A549 (cell line): ENCODE results near the gene ZCWPW1. TPM values are rescaled to one million over a fixed set of nuclear protein-coding genes. Genes with fewer than 3 reads are reported as not detected.
A peak's percentile ranks its signal among the peaks of the same experiment; 100 is the strongest.

ENCODE experiments used
- ATAC-seq, 2 experiments: fragments of 200-7000 bp in 1 of 2; fragments of >200 bp in 1 of 2; cut with Nextera tagmentation in 1 of 2; cut with Tn5 transposase in 1 of 2; 3 replicates each; pipeline versions ENCODE4 v1.8.0 to v1.9.1; 2018 to 2020; ENCODE audit warnings: mild to moderate bottlenecking in 1 of 2, moderate library complexity in 1 of 2
- CTCF ChIA-PET: fragments of 300-600 bp; sonication (Branson Sonifier 250); formaldehyde crosslinking; extraction: SDS; loops from one replicate; lab custom pipeline; 2021; ENCODE audit warnings: antibody characterized with exemption, inconsistent platforms; lab: Yijun Ruan, JAX
- POLR2A ChIA-PET: fragments of 350-600 bp; formaldehyde crosslinking; extraction: SDS; loops from one replicate; lab custom pipeline; 2021; ENCODE audit warnings: antibody characterized with exemption, inconsistent platforms; lab: Yijun Ruan, JAX
- DNase-seq, 2 experiments: peaks; one replicate each; pipeline versions ENCODE4 v3.0.0 to v3.0.0-alpha.2; 2011 to 2016; ENCODE audit warnings: low read depth in 1 of 2, low spot score in 1 of 2
- FAIRE-seq: peaks from 2 replicates; lab custom pipeline; 2011; peaks lifted over from hg19 to GRCh38; lab: Jason Lieb, UNC
- H3K27ac ChIP-seq, 2 experiments: fragments of >200 bp; sonication (Bioruptor Twin); formaldehyde crosslinking; 3 replicates each; pipeline ENCODE4 v1.5.1; 2016 to 2017
- H3K4me1 ChIP-seq: fragments of >200 bp; sonication (Bioruptor Twin); formaldehyde crosslinking; 3 replicates; pipeline ENCODE4 v1.6.1; 2016
- H3K4me2 ChIP-seq: fragments of >200 bp; sonication (Bioruptor Twin); formaldehyde crosslinking; 3 replicates; pipeline ENCODE4 v1.6.1; 2016
- H3K4me3 ChIP-seq: fragments of >200 bp; sonication (Bioruptor Twin); formaldehyde crosslinking; 3 replicates; pipeline ENCODE4 v1.5.1; 2016
- H3K9me3 ChIP-seq: fragments of >200 bp; sonication (Bioruptor Twin); formaldehyde crosslinking; 3 replicates; pipeline ENCODE4 v1.6.1; 2016
- BCL3 ChIP-seq: fragments of >200 bp; sonication (Bioruptor Twin); formaldehyde crosslinking; IDR thresholded peaks from 3 replicates; pipeline ENCODE4 v1.6.1; 2016
- CHD2 ChIP-seq: fragments of 150-350 bp; IDR thresholded peaks from 2 replicates; pipeline ENCODE4 v1.6.1; 2014; ENCODE audit warnings: low read length; ENCODE audit not compliant: partially characterized antibody
- CTCF ChIP-seq: fragments of >200 bp; sonication (Bioruptor Twin); formaldehyde crosslinking; IDR thresholded peaks from 3 replicates; pipeline ENCODE4 v1.5.1; 2016
- EHF ChIP-seq: fragments of 250-450 bp; sonication (Bioruptor Pico); IDR thresholded peaks from 2 replicates; pipeline ENCODE4 v1.5.0; 2020; ENCODE audit warnings: mild to moderate bottlenecking
- ESRRA ChIP-seq: fragments of 150-350 bp; IDR thresholded peaks from 2 replicates; pipeline ENCODE4 v1.6.1; 2014; ENCODE audit warnings: mild to moderate bottlenecking, low read length, borderline replicate concordance
- FOSL2 ChIP-seq, 2 experiments: fragments of 450-650 bp in 1 of 2; fragments of >200 bp in 1 of 2; sonication (Bioruptor Twin) in 1 of 2; formaldehyde crosslinking; IDR thresholded peaks; 2 replicates each; pipeline versions ENCODE4 v1.5.0 to v1.6.1; 2016 to 2020; ENCODE audit warnings: mild to moderate bottlenecking in 1 of 2, moderate library complexity in 1 of 2
- JUN ChIP-seq, 2 experiments: fragments of >200 bp; sonication (Bioruptor Twin); formaldehyde crosslinking; IDR thresholded peaks; 2 replicates in 1 of 2; 3 replicates in 1 of 2; pipeline ENCODE4 v1.6.1; 2016 to 2017
- MAFK ChIP-seq: fragments of 450-650 bp; IDR thresholded peaks from 2 replicates; pipeline ENCODE4 v1.6.1; 2014; ENCODE audit not compliant: partially characterized antibody
- MYC ChIP-seq: IDR thresholded peaks from 2 replicates; pipeline ENCODE4 v1.6.1; 2012; ENCODE audit warnings: mild to moderate bottlenecking, inconsistent platforms, low read length, improper control_type of control experiment, borderline replicate concordance
- NFE2L2 ChIP-seq: fragments of 150-350 bp; conservative IDR thresholded peaks from 2 replicates; pipeline ENCODE4 v1.6.1; 2014; ENCODE audit warnings: low read length
- NPAS2 ChIP-seq: fragments of 250-450 bp; sonication (Bioruptor Pico); IDR thresholded peaks from 2 replicates; pipeline ENCODE4 v1.8.0; 2022; ENCODE audit warnings: mild to moderate bottlenecking, moderate library complexity, borderline replicate concordance
- NR3C1 ChIP-seq: fragments of >200 bp; sonication (Bioruptor Twin); formaldehyde crosslinking; IDR thresholded peaks from 3 replicates; pipeline ENCODE4 v1.6.1; 2017
- RAD21 ChIP-seq, 2 experiments: fragments of >200 bp in 1 of 2; sonication (Bioruptor Twin) in 1 of 2; formaldehyde crosslinking in 1 of 2; IDR thresholded peaks in 1 of 2; conservative IDR thresholded peaks in 1 of 2; 2 replicates in 1 of 2; 3 replicates in 1 of 2; pipeline ENCODE4 v1.6.1; 2012 to 2018; ENCODE audit warnings: inconsistent platforms in 1 of 2
- RARB ChIP-seq: fragments of 250-450 bp; sonication (Bioruptor Pico); IDR thresholded peaks from 2 replicates; pipeline ENCODE4 v1.8.0; 2021; ENCODE audit warnings: mild to moderate bottlenecking, moderate library complexity
- RCOR1 ChIP-seq: fragments of 150-350 bp; IDR thresholded peaks from 2 replicates; pipeline ENCODE4 v1.6.1; 2014; ENCODE audit warnings: antibody characterized with exemption, low read length, low read depth
- TP53 ChIP-seq: fragments of 250-450 bp; sonication (Bioruptor Pico); IDR thresholded peaks from 2 replicates; pipeline ENCODE4 v1.5.0; 2021; ENCODE audit warnings: mild to moderate bottlenecking, moderate library complexity
- ZC3H11A ChIP-seq: fragments of 450-650 bp; IDR thresholded peaks from 2 replicates; pipeline ENCODE4 v1.6.1; 2014; ENCODE audit warnings: antibody characterized with exemption, mild to moderate bottlenecking
- ZSCAN20 ChIP-seq: fragments of 250-450 bp; sonication (Bioruptor Pico); IDR thresholded peaks from 2 replicates; pipeline ENCODE4 v1.8.0; 2022; ENCODE audit warnings: mild to moderate bottlenecking, moderate library complexity
- WGBS: methylation state at CpG from one replicate; pipeline ENCODE4 v1.1.6; 2017; ENCODE audit errors: missing lambda C conversion rate; 5-methylcytosine and 5-hydroxymethylcytosine counted together
- polyA plus RNA-seq, 4 experiments: library from polyadenylated mRNA; depleted of rRNA in 3 of 4; stranded (reverse); fragments of >200 nt; fragmentation: RNase III in 1 of 4; extraction: RNeasy Plus Mini Kit Qiagen cat#74134 plus additional on column Dnase treatment in 1 of 4; gene quantifications; 2 replicates in 3 of 4; 3 replicates in 1 of 4; pipeline ENCODE4 v1.2.3, GENCODE V29; 2011 to 2017
- TF ChIP-seq, protein P1 (sequence below): fragments of 200-600 bp; sonication (generic); IDR thresholded peaks from 2 replicates; pipeline ENCODE4 v1.6.1; 2016; ENCODE audit warnings: antibody characterized with exemption, mild to moderate bottlenecking, moderate library complexity

The ZCWPW1 gene
- polyA plus RNA-seq, 2 of the 4 experiments (the other 2 are of a cell fraction): 2.0 to 4.2 TPM

- TF ChIP-seq, protein P1, sequence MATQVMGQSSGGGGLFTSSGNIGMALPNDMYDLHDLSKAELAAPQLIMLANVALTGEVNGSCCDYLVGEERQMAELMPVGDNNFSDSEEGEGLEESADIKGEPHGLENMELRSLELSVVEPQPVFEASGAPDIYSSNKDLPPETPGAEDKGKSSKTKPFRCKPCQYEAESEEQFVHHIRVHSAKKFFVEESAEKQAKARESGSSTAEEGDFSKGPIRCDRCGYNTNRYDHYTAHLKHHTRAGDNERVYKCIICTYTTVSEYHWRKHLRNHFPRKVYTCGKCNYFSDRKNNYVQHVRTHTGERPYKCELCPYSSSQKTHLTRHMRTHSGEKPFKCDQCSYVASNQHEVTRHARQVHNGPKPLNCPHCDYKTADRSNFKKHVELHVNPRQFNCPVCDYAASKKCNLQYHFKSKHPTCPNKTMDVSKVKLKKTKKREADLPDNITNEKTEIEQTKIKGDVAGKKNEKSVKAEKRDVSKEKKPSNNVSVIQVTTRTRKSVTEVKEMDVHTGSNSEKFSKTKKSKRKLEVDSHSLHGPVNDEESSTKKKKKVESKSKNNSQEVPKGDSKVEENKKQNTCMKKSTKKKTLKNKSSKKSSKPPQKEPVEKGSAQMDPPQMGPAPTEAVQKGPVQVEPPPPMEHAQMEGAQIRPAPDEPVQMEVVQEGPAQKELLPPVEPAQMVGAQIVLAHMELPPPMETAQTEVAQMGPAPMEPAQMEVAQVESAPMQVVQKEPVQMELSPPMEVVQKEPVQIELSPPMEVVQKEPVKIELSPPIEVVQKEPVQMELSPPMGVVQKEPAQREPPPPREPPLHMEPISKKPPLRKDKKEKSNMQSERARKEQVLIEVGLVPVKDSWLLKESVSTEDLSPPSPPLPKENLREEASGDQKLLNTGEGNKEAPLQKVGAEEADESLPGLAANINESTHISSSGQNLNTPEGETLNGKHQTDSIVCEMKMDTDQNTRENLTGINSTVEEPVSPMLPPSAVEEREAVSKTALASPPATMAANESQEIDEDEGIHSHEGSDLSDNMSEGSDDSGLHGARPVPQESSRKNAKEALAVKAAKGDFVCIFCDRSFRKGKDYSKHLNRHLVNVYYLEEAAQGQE: no peak
These were observed 4.2 kb upstream of the ZCWPW1 start (continued) for GRCh38 chr7:100432621-100433275.

DNA sequence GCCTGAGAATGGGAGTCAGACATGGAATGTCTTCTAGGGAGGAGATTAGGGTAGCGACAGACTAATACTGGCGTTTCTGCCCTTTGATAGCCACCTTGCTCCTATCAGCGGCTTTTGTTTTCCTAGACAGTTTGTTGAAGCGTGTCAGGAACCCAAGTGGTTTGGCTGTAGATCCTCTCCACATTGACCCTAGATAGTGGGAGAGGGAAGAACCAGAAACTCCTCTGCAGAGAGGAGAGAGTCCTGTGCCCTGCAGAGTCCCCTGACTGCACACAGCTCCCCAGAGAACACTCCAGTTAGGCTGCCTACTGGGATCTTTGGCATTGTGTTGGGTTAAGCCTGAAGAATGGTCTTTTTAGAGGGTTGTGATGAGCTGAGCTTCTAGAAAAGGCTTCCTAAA lies 3.5 kb upstream of the ZCWPW1 start:
- no peak overlapping the region for H3K4me3 ChIP-seq

GRCh38 chr7:100431286-100431735 lies 2.8 kb upstream of the ZCWPW1 start:
- DNase-seq (no peak), ATAC-seq (no peak), FAIRE-seq (no peak)
- H3K4me1 ChIP-seq: peaks cover 34% of the 10 kb centered on the region
- H3K9me3 ChIP-seq: peaks cover 5% of the 10 kb centered on the region; the same call in 1 of the 3 replicates
- peak overlapping the region in 1 of 2 experiments; percentile 100; a peak in 2 of 6 replicates for H3K27ac ChIP-seq
- CTCF ChIA-PET: no interaction called here
- POLR2A ChIA-PET: no interaction called here
- no peak overlapping the region for H3K4me3 ChIP-seq
- peak overlapping the region; percentile 88 for H3K4me2 ChIP-seq
- WGBS: 96% methylated on average over 23 of the region's 23 CpGs
- TF ChIP-seq MYC (no peak), NR3C1 (no peak), FOSL2 (IDR thresholded peaks at IDR 0.05) (no peak), FOSL2 (CRISPR knock-in tag; IDR thresholded peaks at IDR 0.05) (no peak), ESRRA (no peak), RARB (CRISPR knock-in tag) (no peak), TP53 (CRISPR knock-in tag) (no peak), ZC3H11A (no peak), CHD2 (no peak), EHF (CRISPR knock-in tag) (no peak), ZSCAN20 (CRISPR knock-in tag) (no peak)

More for the DNA sequence above, 3.5 kb upstream of the ZCWPW1 start:
- ATAC-seq: no peak
- Histone ChIP-seq H3K9me3 (peaks cover 5% of the 10 kb centered on the region; the same call in 1 of the 3 replicates), H3K27ac (0 out of 6 replicates have a peak overlapping the region, but pooled peaks of 1 of the 2 experiments have one; percentile 100), H3K4me2 (peak overlapping the region; percentile 88), H3K4me1 (peaks cover 34% of the 10 kb centered on the region)
- DNase-seq: no peak
- ChIA-PET POLR2A (no interaction called here), CTCF (no interaction called here)
- no peak for FAIRE-seq
- TF ChIP-seq MAFK (no peak), JUN (IDR thresholded peaks at IDR 0.05) (no peak), RARB (CRISPR knock-in tag) (no peak), RAD21 (conservative IDR thresholded peaks at IDR 0.05 in 1 of 2, IDR thresholded peaks at IDR 0.05 in 1 of 2) (no peak), BCL3 (no peak), ESRRA (no peak), EHF (CRISPR knock-in tag) (no peak), RCOR1 (no peak), ZC3H11A (no peak), NFE2L2 (no peak), NPAS2 (no peak), CTCF (no peak), MYC (no peak)
- 91% methylated on average over 4 of the region's 4 CpGs for WGBS
